Progenitor cell of endocrine pancreas (in vitro differentiated cells): ENCODE measurements around the gene DOCK4. TPM values are rescaled to one million over a fixed set of nuclear protein-coding genes. Genes with fewer than 3 reads are reported as not detected.
A peak's percentile ranks its signal among the peaks of the same experiment; 100 is the strongest.

ENCODE experiments used
- DNase-seq: peaks from one replicate; pipeline ENCODE4 v3.0.0; 2021; ENCODE audit warnings: low spot score; ENCODE audit not compliant: unreplicated experiment
- H3K27ac Mint-ChIP-seq: 2 replicates; pipeline ENCODE4 v1.8.0; 2021; ENCODE audit warnings: mild to moderate bottlenecking, moderate library complexity, mixed read lengths
- H3K27me3 Mint-ChIP-seq: 2 replicates; pipeline ENCODE4 v1.8.0; 2021; ENCODE audit warnings: mixed read lengths
- H3K36me3 Mint-ChIP-seq: 2 replicates; pipeline ENCODE4 v1.8.0; 2022; ENCODE audit warnings: mixed read lengths; ENCODE audit not compliant: insufficient read depth
- H3K4me1 Mint-ChIP-seq: 2 replicates; pipeline ENCODE4 v1.8.0; 2021; ENCODE audit warnings: low read depth, mixed read lengths
- H3K4me3 Mint-ChIP-seq: 2 replicates; pipeline ENCODE4 v1.8.0; 2021; ENCODE audit warnings: low read depth, mild to moderate bottlenecking, moderate library complexity, mixed read lengths
- H3K9me3 Mint-ChIP-seq: 2 replicates; pipeline ENCODE4 v1.8.0; 2021; ENCODE audit warnings: low read depth, mixed read lengths
- CTCF ChIP-seq: fragments of 200-600 bp; sonication (generic); IDR thresholded peaks from one replicate; pipeline ENCODE4 v1.5.0; 2021; ENCODE audit warnings: antibody characterized with exemption, mild to moderate bottlenecking; ENCODE audit not compliant: unreplicated experiment
- total RNA-seq: library from RNA; stranded (reverse); gene quantifications from 2 replicates; pipeline ENCODE4 v1.2.1, GENCODE V29; 2021

The DOCK4 gene
- total RNA-seq, 1 donor from 2014 or later, result 28.8 TPM

- DNase-seq, result no peak
- peaks cover 33% of the 10 kb centered on the region for H3K4me1 Mint-ChIP-seq
- no peak overlapping the region for H3K4me3 Mint-ChIP-seq
- TF ChIP-seq CTCF, result no peak
- peak overlapping the region; percentile 38 for H3K27ac Mint-ChIP-seq
- no peaks in the 10 kb centered on the region for H3K9me3 Mint-ChIP-seq
- no peaks in the 10 kb centered on the region for H3K27me3 Mint-ChIP-seq
- H3K36me3 Mint-ChIP-seq, result peaks cover 16% of the 10 kb centered on the region
Observed at GRCh38 chr7:111785076-111785475, 421.1 kb downstream of the DOCK4 start.

GRCh38 chr7:111784296-111784695 is 421.9 kb downstream of the DOCK4 start:
- Mint-ChIP-seq H3K27me3 (no peaks in the 10 kb centered on the region), H3K9me3 (no peaks in the 10 kb centered on the region), H3K4me1 (peaks cover 30% of the 10 kb centered on the region), H3K36me3 (peaks cover 19% of the 10 kb centered on the region), H3K4me3 (no peak overlapping the region), H3K27ac (no peak overlapping the region)
- no peak for TF ChIP-seq CTCF
- DNase-seq, result no peak

DNA sequence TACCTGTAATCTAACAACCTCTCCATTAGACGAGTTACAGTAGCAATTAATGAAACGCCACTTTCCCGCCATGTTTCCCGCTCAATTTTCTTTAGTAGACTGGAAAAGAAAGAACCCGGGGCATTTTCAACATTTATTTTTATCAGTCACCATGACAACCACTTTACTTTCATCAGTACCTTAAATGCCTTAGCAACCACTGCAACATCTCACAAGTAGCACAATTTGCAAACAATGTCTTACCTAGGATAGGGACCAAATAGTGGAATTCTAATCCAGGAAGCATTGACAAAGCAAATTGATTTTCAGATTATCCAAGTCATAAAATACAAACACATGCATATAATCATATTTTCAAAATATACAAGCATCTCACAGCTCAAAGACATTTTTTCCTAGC is 422.3 kb downstream of the DOCK4 start:
- Mint-ChIP-seq H3K9me3 (no peaks in the 10 kb centered on the region), H3K36me3 (peaks cover 19% of the 10 kb centered on the region)
- TF ChIP-seq CTCF, result no peak

GRCh38 chr7:111780527-111780926 is 425.7 kb downstream of the DOCK4 start:
- Mint-ChIP-seq H3K27me3 (no peaks in the 10 kb centered on the region), H3K4me1 (peaks cover 18% of the 10 kb centered on the region), H3K4me3 (no peak overlapping the region), H3K27ac (no peak overlapping the region), H3K36me3 (peaks cover 40% of the 10 kb centered on the region), H3K9me3 (peaks cover 4% of the 10 kb centered on the region)
- DNase-seq, result no peak
- no peak for TF ChIP-seq CTCF

More for the DNA sequence above, 422.3 kb downstream of the DOCK4 start:
- peaks cover 30% of the 10 kb centered on the region for H3K4me1 Mint-ChIP-seq
- H3K4me3 Mint-ChIP-seq, result no peak overlapping the region
- H3K27ac Mint-ChIP-seq, result no peak overlapping the region
- DNase-seq, result no peak
- H3K27me3 Mint-ChIP-seq, result no peaks in the 10 kb centered on the region

GRCh38 chr7:111775206-111775605 is 431.0 kb downstream of the DOCK4 start:
- Mint-ChIP-seq H3K27ac (no peak overlapping the region), H3K27me3 (no peaks in the 10 kb centered on the region), H3K4me3 (no peak overlapping the region), H3K4me1 (no peaks in the 10 kb centered on the region), H3K9me3 (peaks cover 4% of the 10 kb centered on the region), H3K36me3 (peaks cover 37% of the 10 kb centered on the region)
- no peak for DNase-seq
- TF ChIP-seq CTCF, result no peak
